MM.1S (cell line): ENCODE results near the gene RACGAP1.

Source experiments
- DNase-seq: peaks from one replicate; pipeline ENCODE4 v3.0.0-alpha.2; 2015
- H2AFZ ChIP-seq: fragments of 300-600 bp; sonication (generic); 2 replicates; pipeline ENCODE4 v1.6.0; 2016; ENCODE audit warnings: antibody characterized with exemption, low read length
- H3F3A ChIP-seq: fragments of 300-600 bp; sonication (generic); 2 replicates; pipeline ENCODE4 v1.6.1; 2016; ENCODE audit warnings: mild to moderate bottlenecking, antibody characterized with exemption, low read length, moderate library complexity, mixed read lengths; ENCODE audit not compliant: insufficient read depth
- H3K27ac ChIP-seq: fragments of 300-600 bp; sonication (generic); 2 replicates; pipeline ENCODE4 v1.5.1; 2016; ENCODE audit warnings: mild to moderate bottlenecking, low read length
- H3K27me3 ChIP-seq: fragments of 300-600 bp; sonication (generic); replicated peaks from 2 replicates; pipeline ENCODE4 v1.6.0; 2016; ENCODE audit warnings: low read length; ENCODE audit not compliant: insufficient read depth
- H3K36me3 ChIP-seq: fragments of 300-600 bp; sonication (generic); replicated peaks from 2 replicates; pipeline ENCODE4 v1.6.1; 2016; ENCODE audit warnings: mild to moderate bottlenecking, low read length, mixed read lengths; ENCODE audit not compliant: insufficient read depth
- H3K4me1 ChIP-seq: fragments of 300-600 bp; sonication (generic); 2 replicates; pipeline ENCODE4 v1.6.1; 2016; ENCODE audit warnings: low read length, mixed read lengths
- H3K4me2 ChIP-seq: fragments of 300-600 bp; sonication (generic); 2 replicates; pipeline ENCODE4 v1.6.0; 2016; ENCODE audit warnings: low read depth, low read length
- H3K4me3 ChIP-seq: fragments of 300-600 bp; sonication (generic); 2 replicates; pipeline ENCODE4 v1.5.1; 2016; ENCODE audit warnings: low read length, mixed read lengths
- H3K79me2 ChIP-seq: fragments of 300-600 bp; sonication (generic); 2 replicates; pipeline ENCODE4 v1.6.1; 2016; ENCODE audit warnings: mixed run types, low read length, mixed read lengths
- H3K9ac ChIP-seq: fragments of 300-600 bp; sonication (generic); 2 replicates; pipeline ENCODE4 v1.6.1; 2016; ENCODE audit warnings: low read length, mixed read lengths
- H3K9me2 ChIP-seq: fragments of 300-600 bp; sonication (generic); replicated peaks from 2 replicates; pipeline ENCODE4 v1.6.1; 2016; ENCODE audit warnings: mild to moderate bottlenecking, low read length, mixed read lengths; ENCODE audit not compliant: insufficient read depth
- H3K9me3 ChIP-seq: fragments of 300-600 bp; sonication (generic); replicated peaks from 2 replicates; pipeline ENCODE4 v1.6.1; 2016; ENCODE audit warnings: mild to moderate bottlenecking, low read length, mixed read lengths; ENCODE audit not compliant: insufficient read depth
- H4K20me1 ChIP-seq: fragments of 300-600 bp; sonication (generic); 2 replicates; pipeline ENCODE4 v1.6.1; 2016; ENCODE audit warnings: mild to moderate bottlenecking, low read length, moderate library complexity, mixed read lengths; ENCODE audit not compliant: insufficient read depth
- EZH2 ChIP-seq: fragments of 300-600 bp; sonication (generic); optimal IDR thresholded peaks from 2 replicates; pipeline ENCODE3; 2017; ENCODE audit warnings: low read depth, mild to moderate bottlenecking, antibody characterized with exemption, low read length, mixed read lengths
- EZH2phosphoT487 ChIP-seq: fragments of 300-600 bp; sonication (generic); IDR thresholded peaks from 2 replicates; pipeline ENCODE4 v1.6.1; 2018; ENCODE audit warnings: antibody characterized with exemption, low read length
- TF ChIP-seq, protein P1 (sequence below): fragments of 300-600 bp; sonication (generic); IDR thresholded peaks from 2 replicates; pipeline ENCODE4 v1.5.1; 2016; ENCODE audit warnings: antibody characterized with exemption, low read length, mixed read lengths

RACGAP1 gene

DNA sequence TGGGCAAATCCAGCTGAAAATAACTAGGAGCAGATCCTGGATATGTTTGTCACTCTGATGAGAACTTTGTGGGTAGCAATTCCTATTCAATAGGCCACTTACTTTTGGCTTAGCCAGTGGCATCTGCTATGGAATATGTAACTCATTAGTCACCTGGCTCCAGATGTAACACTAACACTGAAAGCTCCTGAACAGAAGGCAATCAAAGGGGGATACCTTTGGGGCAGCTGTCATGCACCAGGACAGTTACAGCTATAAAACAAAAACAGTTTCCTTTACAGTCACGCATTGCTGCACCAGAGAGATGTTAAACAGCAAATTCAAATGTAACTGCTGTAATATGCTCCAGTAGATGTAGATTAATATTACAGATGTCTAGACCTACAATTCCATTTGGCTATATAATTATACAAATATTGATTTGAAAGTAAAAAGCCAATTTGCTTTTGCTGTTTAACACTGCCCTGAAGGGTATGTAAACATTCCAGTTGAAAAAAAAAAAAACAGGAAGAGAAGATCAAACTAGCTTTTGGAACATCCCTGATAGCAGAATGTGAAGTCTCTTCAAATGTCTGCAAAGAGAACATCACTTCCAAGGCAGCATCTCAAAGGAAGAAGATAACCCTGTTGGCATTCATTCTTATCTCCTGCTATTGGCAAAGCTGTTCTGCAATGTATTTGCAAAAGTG is 18.4 kb downstream of the RACGAP1 start:
- Histone ChIP-seq H3K9ac (no peak overlapping the region), H3F3A (peaks cover 8% of the 10 kb centered on the region; the same call in 1 of the 2 replicates), H3K4me1 (peaks cover 22% of the 10 kb centered on the region), H4K20me1 (no peaks in the 10 kb centered on the region), H3K4me2 (peak overlapping the region; percentile 2; the same call in 1 of the 2 replicates), H3K4me3 (no peak overlapping the region), H3K9me2 (no peaks in the 10 kb centered on the region), H3K27ac (peak overlapping the region; percentile 24; the same call in 1 of the 2 replicates), H3K27me3 (no peaks in the 10 kb centered on the region), H3K79me2 (peaks cover 68% of the 10 kb centered on the region), H2AFZ (no peak overlapping the region), H3K9me3 (no peaks in the 10 kb centered on the region), H3K36me3 (peaks cover 18% of the 10 kb centered on the region; the same call in 1 of the 2 replicates)
- TF ChIP-seq, protein P1, sequence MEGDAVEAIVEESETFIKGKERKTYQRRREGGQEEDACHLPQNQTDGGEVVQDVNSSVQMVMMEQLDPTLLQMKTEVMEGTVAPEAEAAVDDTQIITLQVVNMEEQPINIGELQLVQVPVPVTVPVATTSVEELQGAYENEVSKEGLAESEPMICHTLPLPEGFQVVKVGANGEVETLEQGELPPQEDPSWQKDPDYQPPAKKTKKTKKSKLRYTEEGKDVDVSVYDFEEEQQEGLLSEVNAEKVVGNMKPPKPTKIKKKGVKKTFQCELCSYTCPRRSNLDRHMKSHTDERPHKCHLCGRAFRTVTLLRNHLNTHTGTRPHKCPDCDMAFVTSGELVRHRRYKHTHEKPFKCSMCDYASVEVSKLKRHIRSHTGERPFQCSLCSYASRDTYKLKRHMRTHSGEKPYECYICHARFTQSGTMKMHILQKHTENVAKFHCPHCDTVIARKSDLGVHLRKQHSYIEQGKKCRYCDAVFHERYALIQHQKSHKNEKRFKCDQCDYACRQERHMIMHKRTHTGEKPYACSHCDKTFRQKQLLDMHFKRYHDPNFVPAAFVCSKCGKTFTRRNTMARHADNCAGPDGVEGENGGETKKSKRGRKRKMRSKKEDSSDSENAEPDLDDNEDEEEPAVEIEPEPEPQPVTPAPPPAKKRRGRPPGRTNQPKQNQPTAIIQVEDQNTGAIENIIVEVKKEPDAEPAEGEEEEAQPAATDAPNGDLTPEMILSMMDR = no peak
- TF ChIP-seq EZH2phosphoT487 (no peak), EZH2 (no peak)
- DNase-seq = no peak

DNA sequence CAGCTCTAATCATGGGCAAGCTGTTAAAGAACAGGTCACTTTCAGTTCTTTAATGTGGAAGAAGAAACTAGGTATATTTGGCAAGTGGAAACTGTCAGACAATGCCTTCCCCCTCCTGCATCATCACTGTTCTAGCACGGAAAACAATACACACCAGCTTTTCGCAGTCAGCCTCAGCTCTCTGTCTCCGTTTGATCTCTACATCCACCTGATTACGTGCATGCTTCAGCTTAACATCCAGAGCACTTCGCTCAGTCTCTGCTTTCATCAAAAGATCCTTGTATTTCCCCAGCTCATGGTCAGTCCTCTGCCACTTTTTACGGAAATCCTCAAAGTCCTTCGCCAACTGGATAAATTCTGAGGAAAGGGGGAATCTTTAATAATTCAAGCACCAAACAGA is 19.0 kb downstream of the RACGAP1 start:
- no peak overlapping the region for H3K9ac ChIP-seq
- H3K9me2 ChIP-seq = no peaks in the 10 kb centered on the region
- peaks cover 21% of the 10 kb centered on the region for H3K36me3 ChIP-seq
- TF ChIP-seq, protein P1 = no peak
- TF ChIP-seq EZH2phosphoT487 (no peak), EZH2 (no peak)
- H3K9me3 ChIP-seq = no peaks in the 10 kb centered on the region
- H3K27ac ChIP-seq = peak overlapping the region; percentile 24; the same call in 1 of the 2 replicates
- no peaks in the 10 kb centered on the region for H4K20me1 ChIP-seq
- peaks cover 22% of the 10 kb centered on the region for H3K4me1 ChIP-seq
- peaks cover 8% of the 10 kb centered on the region; the same call in 1 of the 2 replicates for H3F3A ChIP-seq
- peaks cover 69% of the 10 kb centered on the region for H3K79me2 ChIP-seq
- DNase-seq = peak; percentile 9
- H3K4me2 ChIP-seq = no peak overlapping the region
- H2AFZ ChIP-seq = no peak overlapping the region
- no peaks in the 10 kb centered on the region for H3K27me3 ChIP-seq
- no peak overlapping the region for H3K4me3 ChIP-seq

GRCh38 chr12:50005175-50005574 is 20.1 kb downstream of the RACGAP1 start:
- H3K9ac ChIP-seq = no peak overlapping the region
- peaks cover 62% of the 10 kb centered on the region for H3K79me2 ChIP-seq

More at GRCh38 chr12:50005175-50005574, 20.1 kb downstream of the RACGAP1 start:
- H3K9me3 ChIP-seq = no peaks in the 10 kb centered on the region
- no peaks in the 10 kb centered on the region for H4K20me1 ChIP-seq
- no peaks in the 10 kb centered on the region for H3K27me3 ChIP-seq
- peaks cover 26% of the 10 kb centered on the region for H3K36me3 ChIP-seq
- no peak overlapping the region for H2AFZ ChIP-seq
- no peak overlapping the region for H3K4me2 ChIP-seq
- H3K4me1 ChIP-seq = peaks cover 22% of the 10 kb centered on the region
- no peak for TF ChIP-seq EZH2
- no peak for TF ChIP-seq EZH2phosphoT487
- TF ChIP-seq, protein P1 = no peak
- H3K27ac ChIP-seq = no peak overlapping the region
- H3F3A ChIP-seq = peaks cover 8% of the 10 kb centered on the region; the same call in 1 of the 2 replicates
- DNase-seq = no peak
- H3K4me3 ChIP-seq = no peak overlapping the region
- no peaks in the 10 kb centered on the region for H3K9me2 ChIP-seq
